Gastroesophageal sphincter (tissue), 4 donors: Measurements from ENCODE around the gene TSPAN15. TPM values are rescaled to one million over a fixed set of nuclear protein-coding genes. Genes with fewer than 3 reads are reported as not detected.
A peak's percentile ranks its signal among the peaks of the same experiment; 100 is the strongest.

Experiments used
- ATAC-seq: fragments of 150-250 bp; one replicate; pipeline ENCODE4 v1.9.1; 2016; ENCODE audit warnings: mild to moderate bottlenecking, moderate library complexity
- H3K27ac ChIP-seq, 4 donors: fragments of 200-600 bp; sonication (generic) in 3 of 4; 1 replicate in 3 of 4; 2 replicates in 1 of 4; pipeline ENCODE4 v1.5.1; 2016 to 2019
- H3K27me3 ChIP-seq: fragments of 200-600 bp; sonication (generic); one replicate; pipeline ENCODE4 v1.5.1; 2019
- H3K36me3 ChIP-seq, 2 donors: fragments of 200-600 bp; sonication (generic); one replicate each; pipeline ENCODE4 v1.5.1; 2019; ENCODE audit warnings: control low read depth in 1 of 2
- H3K4me1 ChIP-seq, 3 donors: fragments of 200-600 bp; sonication (generic); 1 replicate in 2 of 3; 2 replicates in 1 of 3; pipeline ENCODE4 v1.5.1; 2016 to 2019; ENCODE audit warnings: control low read depth in 2 of 3
- H3K4me3 ChIP-seq, 2 donors: fragments of 200-600 bp; sonication (generic); one replicate each; pipeline ENCODE4 v1.5.1; 2019; ENCODE audit warnings: mild to moderate bottlenecking in 1 of 2, moderate library complexity in 1 of 2
- H3K9me3 ChIP-seq, 3 donors: fragments of 200-600 bp; sonication (generic); one replicate each; pipeline ENCODE4 v1.5.1; 2017 to 2019; ENCODE audit warnings: control low read depth in 2 of 3
- EP300 ChIP-seq: sonication (generic); formaldehyde crosslinking; IDR thresholded peaks from one replicate; pipeline ENCODE4 v1.6.1; 2017; ENCODE audit warnings: antibody characterized with exemption, mild to moderate bottlenecking
- POLR2A ChIP-seq, 2 donors: fragments of 450-650 bp; IDR thresholded peaks; one replicate each; pipeline ENCODE4 v1.6.1; 2017; ENCODE audit warnings: antibody characterized with exemption in 2 of 2, mild to moderate bottlenecking in 2 of 2, moderate library complexity in 1 of 2
- POLR2AphosphoS5 ChIP-seq: sonication (generic); formaldehyde crosslinking; IDR thresholded peaks from one replicate; pipeline ENCODE4 v1.6.1; 2017; ENCODE audit warnings: antibody characterized with exemption
- WGBS, 2 donors: methylation state at CpG; one replicate each; pipeline ENCODE4 v1.1.5; 2018; ENCODE audit warnings: low coverage in 1 of 2; 5-methylcytosine and 5-hydroxymethylcytosine counted together
- total RNA-seq, 4 donors: library from RNA; depleted of rRNA; stranded (reverse); fragments of >200 nt; gene quantifications; one replicate each; pipeline ENCODE4 v1.1.0, GENCODE V29; 2016
- TF ChIP-seq, protein P1 (sequence below), 4 experiments: fragments of 200-600 bp in 2 of 4; fragments of 450-650 bp in 2 of 4; sonication (generic) in 1 of 4; IDR thresholded peaks; one replicate each; pipeline ENCODE4 v1.5.1; 2017 to 2019; ENCODE audit warnings: antibody characterized with exemption in 4 of 4, mild to moderate bottlenecking in 2 of 4, moderate library complexity in 2 of 4

TSPAN15 gene
- total RNA-seq, 4 donors from 2014 or later, result 51.9 to 66.7 (median 58.1) TPM

DNA sequence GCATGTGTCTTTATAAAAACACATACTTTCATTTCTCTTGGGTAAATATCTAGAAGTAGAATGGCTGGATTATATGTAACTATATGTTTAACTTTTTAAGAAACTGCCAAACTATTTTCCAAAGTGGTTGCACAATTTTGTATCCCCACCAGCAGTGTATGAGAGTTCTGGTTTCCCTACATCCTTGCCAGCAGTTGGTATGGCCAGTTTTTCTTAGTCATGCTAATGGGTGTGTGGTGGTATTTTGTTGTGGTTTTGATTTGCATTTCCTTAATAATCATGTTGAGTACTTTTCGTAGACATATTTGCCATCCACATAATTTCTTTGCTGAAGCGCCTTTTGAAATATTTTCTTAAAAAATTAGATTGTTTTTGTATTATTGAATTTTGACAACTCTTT, 61.6 kb downstream of the TSPAN15 start:
- Histone ChIP-seq H3K4me3 (no peak overlapping the region), H3K27me3 (no peaks in the 10 kb centered on the region), H3K36me3 (peaks cover 0 to 30% of the 10 kb centered on the region in 2 donors), H3K9me3 (no peaks in the 10 kb centered on the region), H3K4me1 (peaks cover 0 to 2% (median 0%) of the 10 kb centered on the region in 3 donors), H3K27ac (no peak overlapping the region)
- TF ChIP-seq, protein P1, sequence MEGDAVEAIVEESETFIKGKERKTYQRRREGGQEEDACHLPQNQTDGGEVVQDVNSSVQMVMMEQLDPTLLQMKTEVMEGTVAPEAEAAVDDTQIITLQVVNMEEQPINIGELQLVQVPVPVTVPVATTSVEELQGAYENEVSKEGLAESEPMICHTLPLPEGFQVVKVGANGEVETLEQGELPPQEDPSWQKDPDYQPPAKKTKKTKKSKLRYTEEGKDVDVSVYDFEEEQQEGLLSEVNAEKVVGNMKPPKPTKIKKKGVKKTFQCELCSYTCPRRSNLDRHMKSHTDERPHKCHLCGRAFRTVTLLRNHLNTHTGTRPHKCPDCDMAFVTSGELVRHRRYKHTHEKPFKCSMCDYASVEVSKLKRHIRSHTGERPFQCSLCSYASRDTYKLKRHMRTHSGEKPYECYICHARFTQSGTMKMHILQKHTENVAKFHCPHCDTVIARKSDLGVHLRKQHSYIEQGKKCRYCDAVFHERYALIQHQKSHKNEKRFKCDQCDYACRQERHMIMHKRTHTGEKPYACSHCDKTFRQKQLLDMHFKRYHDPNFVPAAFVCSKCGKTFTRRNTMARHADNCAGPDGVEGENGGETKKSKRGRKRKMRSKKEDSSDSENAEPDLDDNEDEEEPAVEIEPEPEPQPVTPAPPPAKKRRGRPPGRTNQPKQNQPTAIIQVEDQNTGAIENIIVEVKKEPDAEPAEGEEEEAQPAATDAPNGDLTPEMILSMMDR (IDR thresholded peaks at IDR 0.05), result no peak
- TF ChIP-seq POLR2A (IDR thresholded peaks at IDR 0.05) (no peak), EP300 (no peak), POLR2AphosphoS5 (no peak)
- ATAC-seq, result no peak
- WGBS, 2 donors, result 40 to 47% methylated on average over 2 of the region's 2 CpGs

DNA sequence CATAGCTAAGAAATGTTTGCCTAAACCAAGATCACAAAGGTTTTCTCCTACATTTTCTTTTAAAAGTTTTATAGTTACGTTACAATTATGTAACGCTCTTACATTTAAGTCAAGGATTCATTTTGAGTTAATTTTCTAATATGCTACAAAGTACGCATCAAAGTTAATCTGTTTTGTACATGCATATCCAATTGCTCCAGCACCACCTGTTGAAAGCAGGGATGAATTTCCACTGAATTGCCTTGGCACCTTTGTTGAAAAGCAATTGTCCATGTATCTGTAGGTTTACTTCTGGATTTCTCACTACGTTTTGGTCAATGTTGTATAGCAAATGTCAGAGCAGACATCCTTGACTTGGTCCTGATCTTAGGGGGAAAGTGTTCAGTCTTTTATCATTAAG, 62.4 kb downstream of the TSPAN15 start:
- H3K36me3 ChIP-seq, result peaks cover 0 to 30% of the 10 kb centered on the region in 2 donors
- no peak for ATAC-seq
- H3K27ac ChIP-seq, result no peak overlapping the region
- 83 to 87% methylated on average over 4 of the region's 4 CpGs for WGBS, 2 donors
- H3K4me3 ChIP-seq, result no peak overlapping the region
- H3K9me3 ChIP-seq, result no peaks in the 10 kb centered on the region
- no peaks in the 10 kb centered on the region for H3K4me1 ChIP-seq
- TF ChIP-seq POLR2AphosphoS5, result no peak
- no peak for TF ChIP-seq POLR2A (IDR thresholded peaks at IDR 0.05)
- TF ChIP-seq, protein P1 (IDR thresholded peaks at IDR 0.05), result no peak
- TF ChIP-seq EP300, result no peak
- H3K27me3 ChIP-seq, result no peaks in the 10 kb centered on the region

DNA sequence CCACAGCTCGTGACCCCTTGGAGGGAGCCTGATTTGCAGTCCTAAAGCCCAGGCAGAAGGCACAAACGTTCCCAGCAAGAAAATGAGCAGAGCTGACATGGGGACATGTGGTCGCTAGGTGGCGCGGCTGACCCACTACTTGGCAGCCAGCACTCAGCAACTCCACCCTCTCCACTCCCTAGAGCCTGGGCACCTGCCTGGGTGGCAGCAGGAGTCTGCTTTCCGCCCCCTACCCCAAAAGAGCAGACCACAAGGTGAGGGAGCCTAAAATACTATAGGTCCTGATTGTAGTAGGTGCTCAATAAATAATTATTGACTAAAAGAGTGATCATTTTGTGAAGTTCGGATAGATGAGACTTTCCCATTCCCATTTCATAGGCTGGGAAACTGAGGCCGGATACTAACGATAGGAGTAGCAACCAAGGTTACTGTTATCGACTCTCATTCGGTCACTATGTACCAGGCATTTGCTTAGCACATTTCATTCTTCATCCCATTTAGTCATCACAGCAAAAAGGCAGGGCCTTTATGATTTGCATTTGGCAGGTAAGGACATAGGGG, 64.5 kb downstream of the TSPAN15 start:
- no peak overlapping the region for H3K4me3 ChIP-seq
- no peaks in the 10 kb centered on the region for H3K27me3 ChIP-seq
- peaks cover 0 to 30% of the 10 kb centered on the region in 2 donors for H3K36me3 ChIP-seq
- no peaks in the 10 kb centered on the region for H3K9me3 ChIP-seq
- no peak for TF ChIP-seq POLR2A (IDR thresholded peaks at IDR 0.05)
- TF ChIP-seq, protein P1 (IDR thresholded peaks at IDR 0.05), result peak; percentile 39 to 66 (median 54)
- H3K27ac ChIP-seq, result no peak overlapping the region
- 45 to 62% methylated on average over 5 to 11 of the region's 11 CpGs for WGBS, 2 donors
- H3K4me1 ChIP-seq, result no peaks in the 10 kb centered on the region
- peak; percentile 66 for ATAC-seq

DNA sequence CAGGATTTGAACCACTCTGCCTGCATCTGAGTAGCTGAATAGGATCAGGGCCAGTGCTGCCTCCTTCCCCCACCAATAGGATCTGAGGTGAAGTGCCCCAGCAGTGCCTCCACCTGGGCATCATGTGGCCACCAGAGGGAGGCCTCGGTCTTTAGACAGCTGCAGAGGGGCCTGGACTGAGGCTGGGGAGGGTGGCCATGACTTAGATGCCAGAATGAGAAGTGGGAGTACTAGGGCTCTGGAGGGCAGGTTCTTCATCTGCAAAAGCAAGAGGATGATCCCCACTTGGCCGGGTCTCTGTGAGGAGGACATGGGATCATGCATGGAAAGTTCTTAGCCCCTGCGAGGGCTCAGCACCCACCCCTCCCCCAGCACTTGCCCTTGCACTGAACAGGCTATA, 65.1 kb downstream of the TSPAN15 start:
- Histone ChIP-seq H3K27ac (no peak overlapping the region), H3K4me1 (no peaks in the 10 kb centered on the region), H3K27me3 (no peaks in the 10 kb centered on the region), H3K36me3 (peaks cover 0 to 30% of the 10 kb centered on the region in 2 donors), H3K4me3 (no peak overlapping the region), H3K9me3 (no peaks in the 10 kb centered on the region)
- 60% methylated on average over 2 of the region's 3 CpGs; no CpG with 5 or more reads in 1 of the 2 donors for WGBS, 2 donors
- ATAC-seq, result no peak
- TF ChIP-seq, protein P1 (IDR thresholded peaks at IDR 0.05), result no peak
- no peak for TF ChIP-seq POLR2AphosphoS5
- no peak for TF ChIP-seq POLR2A (IDR thresholded peaks at IDR 0.05)

DNA sequence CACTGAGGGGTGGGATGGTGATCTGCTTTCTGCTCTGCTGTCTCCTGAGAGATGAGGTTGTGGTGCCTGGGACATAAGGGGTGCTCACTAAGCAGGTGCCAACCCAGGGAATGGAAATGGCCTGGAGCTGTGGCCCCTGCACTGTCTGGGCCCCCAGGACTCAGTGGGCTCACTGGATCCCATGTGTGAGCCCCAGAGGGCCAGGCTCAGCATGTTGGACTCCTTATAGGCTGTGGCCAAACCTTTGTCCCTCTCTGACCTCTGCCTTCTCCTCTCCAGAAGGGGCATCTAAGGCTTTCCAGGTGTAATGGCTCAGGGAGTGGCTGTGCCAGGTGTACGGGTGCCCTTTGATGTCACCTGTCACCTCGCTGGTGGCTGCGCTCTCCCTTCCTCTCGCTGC, 65.5 kb downstream of the TSPAN15 start:
- Histone ChIP-seq H3K36me3 (peaks cover 0 to 27% of the 10 kb centered on the region in 2 donors), H3K4me3 (no peak overlapping the region), H3K9me3 (no peaks in the 10 kb centered on the region), H3K4me1 (no peaks in the 10 kb centered on the region), H3K27me3 (no peaks in the 10 kb centered on the region), H3K27ac (no peak overlapping the region)
- no peak for TF ChIP-seq POLR2A (IDR thresholded peaks at IDR 0.05)
- TF ChIP-seq, protein P1 (IDR thresholded peaks at IDR 0.05), result no peak
- TF ChIP-seq POLR2AphosphoS5, result no peak
- ATAC-seq, result no peak
- 73% methylated on average over 2 of the region's 4 CpGs; no CpG with 5 or more reads in 1 of the 2 donors for WGBS, 2 donors
